Measurements from ENCODE around the gene C2CD4C.
"Not testable (repeated sequence)": the region's sequence is repeated elsewhere in the genome, so short reads cannot be mapped to it uniquely, and the experiment has no call there.

DNA sequence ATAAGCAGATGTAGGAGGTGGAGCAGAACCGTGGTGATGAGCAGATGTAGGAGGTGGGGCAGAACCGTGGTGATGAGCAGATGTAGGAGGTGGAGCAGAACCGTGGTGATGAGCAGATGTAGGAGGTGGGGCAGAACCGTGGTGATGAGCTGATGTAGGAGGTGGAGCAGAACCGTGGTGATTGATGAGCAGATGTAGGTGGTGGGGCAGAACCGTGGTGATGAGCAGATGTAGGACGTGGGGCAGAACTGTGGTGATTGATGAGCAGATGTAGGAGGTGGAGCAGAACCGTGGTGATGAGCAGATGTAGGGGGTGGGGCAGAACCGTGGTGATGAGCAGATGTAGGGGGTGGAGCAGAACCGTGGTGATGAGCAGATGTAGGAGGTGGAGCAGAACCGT, 27.0 kb downstream of the C2CD4C start:
- not testable (repeated sequence) for TF ChIP-seq EZH2 (IDR thresholded peaks at IDR 0.05; ENCODE audit: borderline replicate concordance, low read depth, low read length, poor library complexity, severe bottlenecking)
- TF ChIP-seq, protein P1, sequence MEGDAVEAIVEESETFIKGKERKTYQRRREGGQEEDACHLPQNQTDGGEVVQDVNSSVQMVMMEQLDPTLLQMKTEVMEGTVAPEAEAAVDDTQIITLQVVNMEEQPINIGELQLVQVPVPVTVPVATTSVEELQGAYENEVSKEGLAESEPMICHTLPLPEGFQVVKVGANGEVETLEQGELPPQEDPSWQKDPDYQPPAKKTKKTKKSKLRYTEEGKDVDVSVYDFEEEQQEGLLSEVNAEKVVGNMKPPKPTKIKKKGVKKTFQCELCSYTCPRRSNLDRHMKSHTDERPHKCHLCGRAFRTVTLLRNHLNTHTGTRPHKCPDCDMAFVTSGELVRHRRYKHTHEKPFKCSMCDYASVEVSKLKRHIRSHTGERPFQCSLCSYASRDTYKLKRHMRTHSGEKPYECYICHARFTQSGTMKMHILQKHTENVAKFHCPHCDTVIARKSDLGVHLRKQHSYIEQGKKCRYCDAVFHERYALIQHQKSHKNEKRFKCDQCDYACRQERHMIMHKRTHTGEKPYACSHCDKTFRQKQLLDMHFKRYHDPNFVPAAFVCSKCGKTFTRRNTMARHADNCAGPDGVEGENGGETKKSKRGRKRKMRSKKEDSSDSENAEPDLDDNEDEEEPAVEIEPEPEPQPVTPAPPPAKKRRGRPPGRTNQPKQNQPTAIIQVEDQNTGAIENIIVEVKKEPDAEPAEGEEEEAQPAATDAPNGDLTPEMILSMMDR (conservative IDR thresholded peaks at IDR 0.05; ENCODE audit: low read depth, low read length) = not testable (repeated sequence)

Measured in A673 (cell line).